Measurements from ENCODE around the gene TSPAN10. TPM values are rescaled to one million over a fixed set of nuclear protein-coding genes. Genes with fewer than 3 reads are reported as not detected.

Gene TSPAN10
- total and polyA plus RNA-seq, 2 of the 13 experiments (the other 11 are each of a cell fraction or from before 2014, with no cell fraction given), result 0.54 to 0.75 TPM

- peak; percentile 89 for TF ChIP-seq YY1 (IDR thresholded peaks at IDR 0.05; ENCODE audit: insufficient read depth, insufficient replicate concordance, low read depth, low read length)
- TF ChIP-seq SAFB2 (CRISPR knock-in tag; IDR thresholded peaks at IDR 0.05; ENCODE audit: borderline replicate concordance, low read depth), result 0 out of 2 replicates have a peak, but pooled peaks have one; percentile 39
- TF ChIP-seq ZNF558 (CRISPR knock-in tag; IDR thresholded peaks at IDR 0.05; ENCODE audit: borderline replicate concordance), result peak; percentile 80; the same call in 1 of the 2 replicates
- TF ChIP-seq RFXAP (CRISPR knock-in tag; IDR thresholded peaks at IDR 0.05; ENCODE audit: borderline replicate concordance), result no peak
- TF ChIP-seq ZNF414 (CRISPR knock-in tag; IDR thresholded peaks at IDR 0.05), result peak; percentile 5
- TF ChIP-seq ZNF605 (CRISPR knock-in tag; IDR thresholded peaks at IDR 0.05), result peak; percentile 25; the same call in 1 of the 2 replicates
- 0 out of 2 replicates have a peak, but pooled peaks have one; percentile 74 for TF ChIP-seq PAX8 (CRISPR knock-in tag; IDR thresholded peaks at IDR 0.05; ENCODE audit: borderline replicate concordance)
- TF ChIP-seq ZNF18 (CRISPR knock-in tag; IDR thresholded peaks at IDR 0.05; ENCODE audit: insufficient replicate concordance), result peak; percentile 71
- no peak for TF ChIP-seq CEBPZ (IDR thresholded peaks at IDR 0.05; ENCODE audit: low read length)
- no peak for TF ChIP-seq ATM (IDR thresholded peaks at IDR 0.05; ENCODE audit: borderline replicate concordance)
- 0 out of 2 replicates have a peak, but pooled peaks have one; percentile 24 for TF ChIP-seq ZNF816 (CRISPR knock-in tag; IDR thresholded peaks at IDR 0.05; ENCODE audit: borderline replicate concordance)
- peak; percentile 70; the same call in 1 of the 2 replicates for TF ChIP-seq ZHX2 (IDR thresholded peaks at IDR 0.05; ENCODE audit: low read depth)
- no peak for TF ChIP-seq ZHX2 (CRISPR knock-in tag; IDR thresholded peaks at IDR 0.05; ENCODE audit: borderline replicate concordance)
- TF ChIP-seq ZNF264 (CRISPR knock-in tag; IDR thresholded peaks at IDR 0.05), result no peak
- TF ChIP-seq ZNF20 (CRISPR knock-in tag; IDR thresholded peaks at IDR 0.05), result no peak
- peak; percentile 5; the same call in 1 of the 2 replicates for TF ChIP-seq ZNF501 (CRISPR knock-in tag; IDR thresholded peaks at IDR 0.05)
Measured at GRCh38 chr17:81665205-81666091, 28.5 kb downstream of the TSPAN10 start (continued).

Measured in HepG2 (cell line).